ENCODE results near the gene PDE8A. TPM values are rescaled to one million over a fixed set of nuclear protein-coding genes. Genes with fewer than 3 reads are reported as not detected.

PDE8A gene
- total RNA-seq, 1 experiment from 2014 or later: 27.4 TPM

DNA sequence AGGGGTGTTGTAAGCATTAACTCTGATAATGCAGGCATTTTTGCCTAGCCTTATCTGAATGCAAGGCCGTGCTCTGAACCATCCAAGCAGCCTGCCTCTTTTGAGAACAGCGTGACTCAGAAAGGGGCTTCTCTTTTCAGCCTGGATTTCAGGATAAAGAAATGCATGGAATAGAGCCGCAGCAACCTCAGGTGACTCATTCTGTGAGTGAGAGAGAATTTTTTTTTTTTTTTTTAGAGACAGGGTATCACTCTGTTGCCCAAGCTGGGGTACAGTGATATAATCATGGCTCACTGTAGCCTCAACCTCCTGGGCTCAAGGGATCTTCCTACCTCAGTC lies 20.6 kb upstream of the PDE8A start:
- Mint-ChIP-seq H3K4me3 (ENCODE audit: unreplicated experiment) (no peak overlapping the region), H3K27me3 (ENCODE audit: insufficient read depth, unreplicated experiment) (no peaks in the 10 kb centered on the region), H3K9me3 (ENCODE audit: unreplicated experiment) (no peaks in the 10 kb centered on the region), H3K36me3 (ENCODE audit: insufficient read depth, unreplicated experiment) (no peaks in the 10 kb centered on the region), H3K4me1 (ENCODE audit: insufficient read depth, unreplicated experiment) (no peaks in the 10 kb centered on the region), H3K27ac (ENCODE audit: low read depth, unreplicated experiment) (no peak overlapping the region)
- TF ChIP-seq, protein P1, sequence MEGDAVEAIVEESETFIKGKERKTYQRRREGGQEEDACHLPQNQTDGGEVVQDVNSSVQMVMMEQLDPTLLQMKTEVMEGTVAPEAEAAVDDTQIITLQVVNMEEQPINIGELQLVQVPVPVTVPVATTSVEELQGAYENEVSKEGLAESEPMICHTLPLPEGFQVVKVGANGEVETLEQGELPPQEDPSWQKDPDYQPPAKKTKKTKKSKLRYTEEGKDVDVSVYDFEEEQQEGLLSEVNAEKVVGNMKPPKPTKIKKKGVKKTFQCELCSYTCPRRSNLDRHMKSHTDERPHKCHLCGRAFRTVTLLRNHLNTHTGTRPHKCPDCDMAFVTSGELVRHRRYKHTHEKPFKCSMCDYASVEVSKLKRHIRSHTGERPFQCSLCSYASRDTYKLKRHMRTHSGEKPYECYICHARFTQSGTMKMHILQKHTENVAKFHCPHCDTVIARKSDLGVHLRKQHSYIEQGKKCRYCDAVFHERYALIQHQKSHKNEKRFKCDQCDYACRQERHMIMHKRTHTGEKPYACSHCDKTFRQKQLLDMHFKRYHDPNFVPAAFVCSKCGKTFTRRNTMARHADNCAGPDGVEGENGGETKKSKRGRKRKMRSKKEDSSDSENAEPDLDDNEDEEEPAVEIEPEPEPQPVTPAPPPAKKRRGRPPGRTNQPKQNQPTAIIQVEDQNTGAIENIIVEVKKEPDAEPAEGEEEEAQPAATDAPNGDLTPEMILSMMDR (IDR thresholded peaks at IDR 0.05; ENCODE audit: unreplicated experiment): no peak
- DNase-seq (ENCODE audit: unreplicated experiment): peak; percentile 58
- intact Hi-C loops (cut with micrococcal nuclease): no loop called here
- no TSS peak for BruUV-seq (replicated peaks)
- CTCF ChIA-PET: interaction anchor here (1.4 kb wide), 1 partner anchor 9 kb away, joined by 3 read pairs; no protein-coding TSS in a partner anchor
- POLR2A ChIA-PET: no interaction called here

DNA sequence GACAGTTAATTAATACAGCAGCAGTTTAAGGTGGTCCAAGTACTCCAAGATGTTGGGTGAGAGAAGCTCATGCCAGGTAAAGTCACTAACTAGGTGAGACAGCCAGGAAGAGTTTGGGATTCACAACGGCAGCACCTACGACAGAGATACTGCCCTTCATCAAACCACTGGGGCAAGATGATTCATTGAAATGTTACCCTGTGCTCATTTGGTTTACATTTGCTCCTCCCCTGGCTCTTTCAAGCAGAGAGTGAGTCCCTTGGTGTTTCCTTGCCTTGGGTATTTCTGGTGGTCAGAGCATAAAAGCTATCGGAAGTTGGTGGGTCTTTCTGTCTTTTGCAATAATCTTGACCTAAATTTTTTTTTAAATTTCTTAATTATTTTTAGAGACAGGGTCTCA lies 19.9 kb upstream of the PDE8A start:
- H3K27ac Mint-ChIP-seq (ENCODE audit: low read depth, unreplicated experiment): no peak overlapping the region
- ChIA-PET POLR2A (interaction anchor here (2.2 kb wide), 1 partner anchor 18 kb away, joined by 6 read pairs; no protein-coding TSS in a partner anchor), CTCF (interaction anchor here (1.0 to 1.4 kb wide), 2 partner anchors 10 to 20 kb away, joined by 3 read pairs; partner anchors contain the start of gene PDE8A)
- no peaks in the 10 kb centered on the region for H3K27me3 Mint-ChIP-seq (ENCODE audit: insufficient read depth, unreplicated experiment)
- peak; percentile 25 for DNase-seq (ENCODE audit: unreplicated experiment)
- BruUV-seq (replicated peaks): no TSS peak
- no peak overlapping the region for H3K4me3 Mint-ChIP-seq (ENCODE audit: unreplicated experiment)
- no peaks in the 10 kb centered on the region for H3K9me3 Mint-ChIP-seq (ENCODE audit: unreplicated experiment)
- intact Hi-C loops (cut with micrococcal nuclease): no loop called here
- H3K4me1 Mint-ChIP-seq (ENCODE audit: insufficient read depth, unreplicated experiment): no peaks in the 10 kb centered on the region
- TF ChIP-seq, protein P1 (IDR thresholded peaks at IDR 0.05; ENCODE audit: unreplicated experiment): no peak
- no peaks in the 10 kb centered on the region for H3K36me3 Mint-ChIP-seq (ENCODE audit: insufficient read depth, unreplicated experiment)

DNA sequence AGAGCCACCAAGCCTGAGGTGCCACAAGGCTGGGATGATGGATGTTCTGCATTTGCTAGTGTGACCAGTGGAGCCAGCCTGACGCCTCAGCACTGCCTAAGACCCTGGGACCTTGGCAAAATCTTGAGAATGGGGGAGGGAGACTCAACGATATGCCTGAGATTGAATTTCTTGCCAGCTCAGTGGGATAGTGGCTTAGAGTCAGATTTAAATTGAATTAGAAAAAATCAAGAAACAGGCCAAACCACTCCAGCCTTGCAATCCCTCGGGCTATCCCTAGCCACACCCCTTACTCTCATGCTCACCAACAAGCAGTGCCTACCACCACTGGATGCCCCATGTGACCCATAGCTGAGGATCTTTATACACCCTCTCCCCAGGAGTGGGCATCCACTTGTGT lies 18.7 kb upstream of the PDE8A start:
- no peaks in the 10 kb centered on the region for H3K9me3 Mint-ChIP-seq (ENCODE audit: unreplicated experiment)
- CTCF ChIA-PET: interaction anchor here (1.0 kb wide), 1 partner anchor 19 kb away, joined by 3 read pairs; the partner anchor contains the start of gene PDE8A
- no peaks in the 10 kb centered on the region for H3K27me3 Mint-ChIP-seq (ENCODE audit: insufficient read depth, unreplicated experiment)
- no peak for DNase-seq (ENCODE audit: unreplicated experiment)
- no peak overlapping the region for H3K4me3 Mint-ChIP-seq (ENCODE audit: unreplicated experiment)
- no peaks in the 10 kb centered on the region for H3K36me3 Mint-ChIP-seq (ENCODE audit: insufficient read depth, unreplicated experiment)
- intact Hi-C loops (cut with micrococcal nuclease): no loop called here
- TF ChIP-seq, protein P1 (IDR thresholded peaks at IDR 0.05; ENCODE audit: unreplicated experiment): no peak
- BruUV-seq (replicated peaks): no TSS peak
- H3K27ac Mint-ChIP-seq (ENCODE audit: low read depth, unreplicated experiment): no peak overlapping the region
- H3K4me1 Mint-ChIP-seq (ENCODE audit: insufficient read depth, unreplicated experiment): no peaks in the 10 kb centered on the region
- POLR2A ChIA-PET: interaction anchor here (2.2 kb wide), 1 partner anchor 17 kb away, joined by 6 read pairs; no protein-coding TSS in a partner anchor

DNA sequence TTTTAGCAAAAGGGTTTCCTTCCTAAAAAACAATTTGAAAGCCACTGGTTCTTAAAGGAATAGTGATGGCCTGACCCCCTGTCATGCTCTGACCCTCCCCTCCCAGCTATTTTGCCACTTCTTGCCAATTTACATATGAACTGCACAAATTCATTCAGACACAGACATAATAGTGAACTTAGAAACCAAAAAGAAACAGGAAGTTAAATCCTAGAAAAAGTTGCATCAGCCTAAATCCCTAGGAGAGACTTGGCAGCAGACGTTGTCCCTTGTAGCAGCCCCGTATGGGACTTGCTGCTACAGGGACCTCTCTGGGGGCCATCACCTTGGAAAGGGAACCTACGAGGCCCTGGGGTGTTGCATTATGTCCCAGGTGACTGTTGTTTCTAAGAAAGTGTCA lies 14.3 kb upstream of the PDE8A start:
- H3K4me1 Mint-ChIP-seq (ENCODE audit: insufficient read depth, unreplicated experiment): no peaks in the 10 kb centered on the region
- ChIA-PET POLR2A (no interaction called here), CTCF (interaction anchor here (0.6 kb wide), 1 partner anchor 94 kb away, joined by 3 read pairs; no protein-coding TSS in a partner anchor)
- H3K27ac Mint-ChIP-seq (ENCODE audit: low read depth, unreplicated experiment): no peak overlapping the region
- H3K36me3 Mint-ChIP-seq (ENCODE audit: insufficient read depth, unreplicated experiment): no peaks in the 10 kb centered on the region
- no peak for DNase-seq (ENCODE audit: unreplicated experiment)
- no TSS peak for BruUV-seq (replicated peaks)
- TF ChIP-seq, protein P1 (IDR thresholded peaks at IDR 0.05; ENCODE audit: unreplicated experiment): no peak
- H3K27me3 Mint-ChIP-seq (ENCODE audit: insufficient read depth, unreplicated experiment): no peaks in the 10 kb centered on the region
- no peak overlapping the region for H3K4me3 Mint-ChIP-seq (ENCODE audit: unreplicated experiment)
- no peaks in the 10 kb centered on the region for H3K9me3 Mint-ChIP-seq (ENCODE audit: unreplicated experiment)
- intact Hi-C loops (cut with micrococcal nuclease): no loop called here
